Hippocampal formation (tissue), 2 donors: ENCODE data around the gene RSBN1L.
"Not testable (repeated sequence)": the region's sequence is repeated elsewhere in the genome, so short reads cannot be mapped to it uniquely, and the experiment has no call there.

Experiments used
- DNase-seq, 2 donors: peaks; one replicate each; lab custom pipeline; 2025; lab: John Stamatoyannopoulos, UW

The RSBN1L gene

GRCh38 chr7:77766801-77767605 is 70.7 kb downstream of the RSBN1L start:
- no peak for DNase-seq

DNA sequence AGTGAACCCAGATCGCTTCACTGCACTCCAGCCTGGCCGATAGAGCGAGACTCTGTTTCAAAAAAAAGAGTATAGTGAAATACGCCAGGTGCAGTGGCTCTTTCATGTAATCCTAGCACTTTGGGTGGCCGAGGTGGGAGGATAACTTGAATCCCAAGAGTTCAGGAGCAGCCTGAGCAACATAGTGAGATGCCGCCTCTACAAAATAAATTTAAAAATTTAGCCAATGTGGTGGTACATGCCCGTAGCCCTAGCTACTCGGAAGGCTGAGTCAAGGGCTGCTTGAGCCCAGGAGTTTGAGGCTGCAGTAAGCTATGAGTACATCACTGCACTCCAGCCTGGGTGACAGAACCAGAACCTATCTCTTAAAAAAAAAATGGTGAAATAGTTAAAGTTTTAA is 74.1 kb downstream of the RSBN1L start:
- no peak for DNase-seq

DNA sequence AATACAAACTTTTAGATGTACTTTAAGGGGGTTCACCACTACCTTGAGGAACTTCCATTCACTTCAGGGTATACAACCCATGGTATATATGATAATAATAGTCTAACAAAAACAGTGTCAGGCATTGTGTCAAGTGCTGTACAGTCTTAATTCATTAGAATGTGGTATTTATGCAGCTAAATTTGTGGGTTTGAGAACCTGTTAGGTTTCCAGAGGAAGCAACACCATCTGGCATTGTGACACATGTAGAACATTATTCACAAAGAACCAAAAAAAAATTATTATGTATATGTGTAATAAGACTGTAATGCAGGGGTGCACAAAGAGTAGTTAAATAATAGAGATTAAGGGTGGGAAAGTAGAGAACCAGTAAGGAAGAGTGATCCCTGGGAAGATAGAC is 75.6 kb downstream of the RSBN1L start:
- DNase-seq: no peak

- DNase-seq: no peak
Observed at GRCh38 chr7:77778535-77778934, 82.3 kb downstream of the RSBN1L start.

DNA sequence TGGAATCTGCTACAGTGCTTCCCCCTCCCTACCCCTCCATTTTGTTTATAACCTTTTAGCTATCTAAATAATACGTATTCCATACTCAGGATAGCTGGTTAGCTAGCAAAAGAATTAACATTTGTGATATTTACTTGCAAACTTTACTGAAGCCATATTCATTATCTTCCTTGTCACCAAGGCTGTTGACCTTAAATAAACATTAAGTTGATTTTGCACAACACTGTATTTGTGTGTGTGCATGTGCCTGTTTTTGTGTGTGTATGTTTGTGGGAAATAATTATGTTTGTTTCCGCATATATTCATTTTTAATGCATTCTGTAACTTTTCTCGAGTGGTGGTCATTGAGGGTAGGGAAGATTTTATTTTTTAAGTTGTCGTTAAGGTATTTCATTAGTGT is 86.1 kb downstream of the RSBN1L start:
- no peak for DNase-seq

DNA sequence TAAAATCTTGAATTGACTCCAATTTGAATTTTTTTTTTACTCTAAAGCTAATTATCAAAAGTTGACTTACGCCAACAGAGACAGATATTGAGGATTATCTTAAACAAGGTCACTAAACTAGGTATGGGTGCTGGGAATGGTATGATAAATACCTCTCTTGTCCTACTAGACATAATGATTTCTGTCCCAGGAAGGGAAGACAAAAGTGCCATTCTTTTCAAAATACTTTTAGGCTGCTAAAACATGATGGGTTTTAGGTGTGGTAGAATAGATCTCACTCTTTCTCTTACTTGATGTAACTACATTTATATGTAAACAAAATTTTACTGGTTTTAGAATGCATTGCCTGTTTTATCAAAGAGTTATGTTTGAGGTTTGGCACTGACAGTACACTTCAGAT is 86.9 kb downstream of the RSBN1L start:
- no peak for DNase-seq

DNA sequence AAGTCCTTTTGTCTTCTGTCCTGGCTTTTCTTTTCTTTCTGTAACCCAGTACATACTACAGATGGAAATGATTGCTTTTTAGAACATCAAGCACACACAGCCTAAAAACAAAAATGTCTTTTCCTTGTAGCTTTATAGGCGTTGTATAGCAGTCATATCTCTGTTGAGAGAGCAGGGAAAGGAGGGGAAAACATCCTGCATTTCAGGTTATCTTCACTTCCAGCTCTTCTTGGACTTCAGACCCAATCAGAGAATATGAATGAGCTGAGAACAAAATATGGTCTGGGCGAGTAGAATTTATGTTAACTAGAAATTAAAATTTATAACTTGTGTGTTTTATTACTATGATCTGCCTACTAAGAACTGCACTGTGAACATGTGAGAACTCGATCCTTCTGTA is 87.3 kb downstream of the RSBN1L start:
- no peak for DNase-seq

- not testable (repeated sequence) for DNase-seq
Observed at GRCh38 chr7:77784426-77784825, 88.2 kb downstream of the RSBN1L start.

GRCh38 chr7:77786018-77786417 is 89.8 kb downstream of the RSBN1L start:
- DNase-seq: no peak

DNA sequence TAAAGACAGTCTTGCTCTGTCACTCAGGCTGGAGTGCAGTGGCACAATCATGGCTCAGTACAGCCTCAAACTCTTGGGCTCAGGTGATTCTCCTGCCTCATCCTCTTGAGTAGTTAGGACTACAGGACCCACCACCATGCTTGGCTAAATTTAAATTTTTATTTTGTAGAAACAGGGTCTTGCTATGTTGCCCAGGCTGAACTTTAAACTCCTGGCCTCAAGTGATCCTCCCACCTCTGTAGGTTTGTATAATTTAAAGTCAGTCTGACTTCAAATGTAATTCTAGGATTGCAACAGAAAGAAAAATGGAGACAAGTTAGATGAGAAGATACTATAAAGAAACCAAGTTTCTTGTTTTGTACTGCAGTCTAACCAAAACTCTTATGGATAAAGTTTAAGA is 90.5 kb downstream of the RSBN1L start:
- no peak for DNase-seq

DNA sequence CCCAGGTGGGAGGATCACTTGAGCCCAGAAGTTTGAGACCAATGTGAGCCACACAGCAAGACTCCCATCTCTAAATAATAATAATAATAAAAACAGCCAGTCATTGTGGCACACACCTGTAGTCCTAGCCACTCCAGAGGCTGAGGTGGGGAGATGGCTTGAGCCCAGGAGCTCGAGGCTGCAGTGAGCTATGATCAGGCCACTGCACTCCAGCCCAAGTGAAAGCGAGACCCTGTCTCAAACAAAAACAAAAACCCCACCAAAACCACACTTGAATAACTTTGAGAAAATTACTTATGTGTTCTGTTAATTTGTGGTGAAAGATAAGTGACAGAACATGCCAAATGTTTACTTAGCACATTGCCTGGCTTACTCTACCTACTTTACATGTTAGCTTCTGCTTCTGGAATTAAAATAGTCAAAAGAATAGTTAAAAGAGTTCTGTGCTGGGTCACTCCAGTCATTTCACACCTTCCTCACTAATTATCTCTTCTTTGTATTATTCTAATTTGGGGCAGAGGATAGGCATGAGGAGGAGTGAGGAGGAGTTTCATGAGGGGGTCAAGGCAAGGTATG is 92.2 kb downstream of the RSBN1L start:
- no peak for DNase-seq

GRCh38 chr7:77791336-77791735 is 95.1 kb downstream of the RSBN1L start:
- DNase-seq: no peak

DNA sequence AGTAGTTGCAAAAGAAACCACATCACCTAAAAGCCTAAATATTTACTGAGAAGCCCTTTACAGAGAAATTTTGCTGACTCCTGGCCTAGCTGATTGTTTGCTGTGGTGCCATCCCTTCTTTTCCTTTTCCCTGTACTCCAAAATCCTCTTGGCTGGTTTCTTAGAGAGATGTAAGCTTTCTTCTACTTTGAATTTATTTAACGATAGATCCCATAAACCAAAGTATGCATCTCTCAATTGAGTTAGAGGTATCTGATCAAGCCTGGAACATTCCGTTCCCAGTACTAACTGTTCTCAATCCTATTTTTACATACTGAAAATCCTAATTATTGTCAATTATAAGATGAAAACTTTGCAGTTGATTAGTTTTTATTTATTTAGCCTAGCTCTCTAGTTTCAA is 95.7 kb downstream of the RSBN1L start:
- no peak for DNase-seq

- DNase-seq: no peak
Observed at GRCh38 chr7:77794000-77794399, 97.7 kb downstream of the RSBN1L start.

DNA sequence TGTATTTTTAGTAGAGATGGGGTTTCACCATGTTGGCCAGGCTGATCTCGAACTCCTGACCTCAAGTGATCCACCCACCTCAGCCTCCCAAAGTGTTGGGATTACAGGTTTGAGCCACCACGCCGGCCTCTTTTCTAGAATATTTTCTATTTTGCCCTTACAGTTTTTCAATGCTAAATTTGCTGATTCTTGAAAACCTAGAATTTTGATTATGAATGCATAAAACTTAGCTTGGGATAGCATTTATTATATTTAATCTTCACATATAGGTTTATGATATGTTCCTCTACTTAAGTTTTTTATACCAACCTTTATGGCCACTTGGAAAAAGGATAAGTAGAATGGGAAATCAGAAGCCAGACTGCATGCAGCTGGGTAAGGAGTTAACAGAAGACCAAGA is 99.8 kb downstream of the RSBN1L start:
- DNase-seq: no peak

DNA sequence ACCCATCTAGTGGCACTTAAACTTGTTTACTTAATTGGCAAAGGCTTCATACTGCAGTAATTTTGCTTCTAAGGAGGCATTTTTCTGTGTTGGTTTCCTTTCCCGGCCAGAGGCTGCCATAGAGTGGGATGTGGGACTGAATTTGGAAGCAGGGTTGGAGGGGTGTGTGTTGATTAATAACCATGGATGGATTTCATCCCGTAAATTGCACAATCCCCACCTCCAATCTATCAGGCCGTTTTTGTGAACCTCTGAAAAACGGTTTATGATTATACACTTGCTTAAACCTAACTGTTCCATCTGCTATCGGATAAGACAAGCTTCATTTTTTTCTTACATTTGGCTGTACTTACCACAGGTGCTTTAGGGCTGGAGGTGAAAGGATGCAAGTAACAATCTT is 100.7 kb downstream of the RSBN1L start:
- no peak for DNase-seq

DNA sequence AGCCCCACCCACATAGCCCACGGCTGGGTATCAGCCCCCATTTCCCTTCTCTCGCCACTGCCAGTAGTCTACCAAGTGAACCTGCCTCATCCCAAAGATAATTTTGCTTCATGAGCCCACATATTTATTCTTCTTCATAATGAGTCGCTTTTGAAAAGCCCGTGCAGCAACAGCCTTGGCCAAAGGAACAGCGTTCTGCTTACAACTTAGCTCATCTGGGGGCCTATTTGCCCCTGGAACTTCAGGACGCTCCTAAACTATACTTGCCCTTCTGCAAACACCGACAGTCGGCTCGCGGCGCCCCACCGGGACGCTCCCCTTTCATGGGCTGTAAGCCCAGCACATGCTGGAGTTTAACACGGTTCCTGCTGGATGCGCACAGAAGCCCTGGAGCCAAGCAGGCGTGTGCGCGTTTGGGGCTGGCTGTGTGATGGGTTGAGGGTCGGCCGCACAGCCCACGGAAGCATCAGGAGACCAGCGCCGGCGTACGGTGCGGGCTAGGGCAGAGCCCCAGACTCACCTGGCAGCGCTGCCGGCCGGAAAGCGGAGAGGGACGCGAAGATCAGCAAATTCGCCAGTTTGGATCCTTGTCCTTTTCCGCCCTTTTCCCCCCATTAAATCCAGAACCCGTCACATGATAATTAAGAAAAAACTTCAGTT is 101.6 kb downstream of the RSBN1L start:
- DNase-seq: peak in 1 of 2 donors; percentile 52

DNA sequence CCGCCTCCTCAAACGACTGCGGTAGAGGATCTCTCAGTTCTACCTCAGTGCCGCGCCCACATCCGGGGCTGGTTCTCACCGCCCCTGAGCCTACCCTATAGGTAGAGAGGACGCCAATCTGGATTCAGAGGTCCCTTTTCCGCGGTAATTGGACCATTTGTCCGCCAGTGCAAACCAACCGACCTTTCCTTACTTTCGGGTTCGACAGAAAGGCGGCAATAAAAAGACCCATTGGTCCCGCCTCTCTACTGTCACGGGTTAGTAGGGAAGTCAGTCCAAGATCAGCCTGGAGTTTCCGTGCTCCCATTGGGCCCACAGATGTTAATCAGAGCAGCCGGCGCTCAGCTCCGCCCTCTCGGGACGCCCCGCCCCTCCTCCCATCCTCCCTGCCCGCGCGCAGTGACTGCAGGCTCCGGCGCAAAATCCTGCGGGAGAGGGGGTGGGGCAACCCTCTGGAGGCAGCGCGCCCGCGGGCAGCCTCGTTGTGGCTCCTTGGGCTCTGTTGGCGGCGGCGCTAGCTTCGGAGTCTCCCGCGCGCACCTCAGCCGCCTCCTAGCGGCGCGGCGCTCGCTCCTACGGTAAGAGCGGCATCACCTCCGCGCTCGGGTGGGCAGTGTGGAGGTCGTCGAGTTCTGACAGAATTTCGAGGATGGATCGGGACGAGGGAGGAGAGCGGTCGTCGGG is 102.3 kb downstream of the RSBN1L start, which contains the start of the genes PHTF2 and TMEM60:
Gene PHTF2 (plus strand): TSS at position 380 of the 684 bp plus-strand sequence.
Gene TMEM60 (minus strand): TSS at position 41 of the 684 bp plus-strand sequence. CDS start 4,061 bp downstream, outside the sequence.
- peak; percentile 99 to 100 for DNase-seq

DNA sequence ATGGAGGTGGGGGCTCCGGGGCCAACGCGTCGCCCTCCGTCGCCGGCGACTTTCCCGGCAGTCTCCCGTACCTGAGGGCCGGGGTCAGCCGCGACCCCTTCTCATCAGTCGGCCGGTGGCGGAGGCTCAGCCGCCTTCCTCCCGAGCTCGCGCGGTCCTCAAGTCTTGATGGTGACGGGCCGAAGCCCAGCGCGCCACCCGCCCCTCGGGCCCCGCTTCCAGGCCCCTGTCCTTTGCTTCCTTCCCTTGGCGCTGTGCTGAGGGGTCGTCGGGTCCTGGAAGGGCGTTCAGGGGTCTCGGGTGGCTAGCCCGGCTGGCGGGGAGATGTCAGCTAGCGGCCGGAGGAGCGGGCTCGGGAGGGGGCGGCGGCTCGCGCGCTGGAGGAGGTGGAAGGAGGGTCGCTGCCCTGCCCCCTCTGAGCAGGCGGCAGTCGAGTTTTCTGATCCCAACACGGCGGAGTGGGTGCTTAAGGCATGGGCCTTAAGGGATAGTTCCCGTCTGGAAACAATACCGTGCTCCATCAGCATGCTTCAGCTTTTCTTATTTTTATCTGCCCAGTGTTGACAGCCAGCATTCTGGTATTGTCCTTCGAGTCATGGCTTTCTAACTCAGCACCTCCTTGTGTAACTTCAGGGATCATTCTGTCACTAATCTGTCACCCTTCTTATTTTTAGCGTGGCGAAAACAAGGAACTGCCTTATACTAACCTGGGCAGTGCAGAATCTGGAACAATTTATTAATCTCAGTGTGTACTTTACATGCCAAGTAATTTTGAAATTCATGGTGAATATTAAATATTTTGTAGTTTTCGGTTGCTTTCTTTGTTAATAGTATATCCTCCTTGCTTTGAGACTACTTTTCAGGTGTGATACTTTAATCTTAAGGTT is 103.1 kb downstream of the RSBN1L start:
- peak in 1 of 2 donors; percentile 41 for DNase-seq

GRCh38 chr7:77800158-77800557 is 103.9 kb downstream of the RSBN1L start:
- no peak for DNase-seq

DNA sequence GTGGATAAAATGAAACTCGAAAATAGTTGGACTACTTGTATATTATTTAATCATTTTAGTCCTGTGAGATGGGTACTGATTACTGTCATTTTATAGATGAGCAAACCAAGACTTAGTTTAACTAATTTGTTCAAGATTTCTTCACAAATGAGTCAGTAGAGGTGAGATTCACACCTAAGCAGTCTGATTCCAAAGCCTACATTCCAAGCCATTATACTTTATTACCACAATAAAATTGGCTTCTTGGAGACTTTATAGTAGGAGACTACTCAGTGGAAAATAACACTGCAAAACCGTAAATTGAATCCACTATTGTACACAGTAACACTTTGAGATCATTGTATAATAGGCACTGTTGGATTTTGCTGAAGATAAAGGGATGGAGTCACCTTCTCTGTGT is 104.5 kb downstream of the RSBN1L start:
- no peak for DNase-seq
